T47D (cell line): ENCODE results near the gene SHPK.
"Not testable (repeated sequence)": the region's sequence is repeated elsewhere in the genome, so short reads cannot be mapped to it uniquely, and the experiment has no call there.

Source experiments
- DNase-seq, 2 experiments: peaks; one replicate each; pipeline versions ENCODE4 v3.0.0 to v3.0.0-alpha.2; 2011 to 2012; ENCODE audit warnings: low read depth in 1 of 2, low spot score in 1 of 2
- JUND ChIP-seq: IDR thresholded peaks from 2 replicates; pipeline ENCODE4 v1.6.1; 2012; ENCODE audit warnings: low read depth
- in situ Hi-C: cut with HindIII; loops from 2 replicates; pipeline ENCODE4 v1.10.0; 2016; ENCODE audit warnings: low sequenced_read_pairs, low pct_unique_long_range_greater_than_20kb

Gene SHPK

GRCh38 chr17:3569534-3570137 lies 66.4 kb downstream of the SHPK start:
- in situ Hi-C loops: no loop called here
- DNase-seq: no peak

GRCh38 chr17:3566551-3566950 lies 69.5 kb downstream of the SHPK start:
- in situ Hi-C loops: no loop called here
- no peak for TF ChIP-seq JUND
- no peak for DNase-seq

More at GRCh38 chr17:3569534-3570137, 66.4 kb downstream of the SHPK start:
- TF ChIP-seq JUND: no peak

GRCh38 chr17:3565143-3565542 lies 70.9 kb downstream of the SHPK start:
- TF ChIP-seq JUND: no peak
- no peak for DNase-seq
- in situ Hi-C loops: no loop called here

GRCh38 chr17:3564241-3564640 lies 71.8 kb downstream of the SHPK start:
- DNase-seq, in situ Hi-C loops: not testable (repeated sequence)

GRCh38 chr17:3559270-3559645 lies 76.8 kb downstream of the SHPK start:
- TF ChIP-seq JUND: no peak
- DNase-seq: no peak
- in situ Hi-C loops: no loop called here

GRCh38 chr17:3558603-3559269 lies 77.3 kb downstream of the SHPK start:
- in situ Hi-C loops: no loop called here
- TF ChIP-seq JUND: no peak
- DNase-seq: no peak
